NOMO-1 (cell line): Measurements from ENCODE around the gene EPHB1.

ENCODE experiments used
- DNase-seq, 2 experiments: peaks; one replicate each; lab custom pipeline; 2025; ENCODE audit not compliant: unreplicated experiment in 2 of 2; lab: John Stamatoyannopoulos, UW

EPHB1 gene

DNA sequence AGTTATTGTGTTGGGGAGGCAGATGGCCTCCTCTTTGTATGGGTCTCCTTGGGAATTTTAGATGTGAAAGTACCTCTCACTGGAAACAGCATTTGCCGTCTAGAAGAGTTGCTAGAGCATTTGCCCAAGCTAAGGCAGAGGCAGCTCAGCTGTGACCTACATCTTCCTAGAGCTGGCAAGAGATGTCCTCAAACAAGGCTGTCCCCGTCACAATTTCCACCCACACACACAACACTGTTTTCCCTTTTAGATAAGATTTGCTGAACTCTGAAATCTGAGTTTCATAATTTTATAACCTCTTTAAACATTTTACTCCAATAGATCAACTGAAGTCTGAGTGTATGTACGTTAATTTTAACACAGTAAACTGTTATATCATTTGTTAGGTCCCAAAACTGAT is 352.6 kb downstream of the EPHB1 start:
- no peak for DNase-seq

DNA sequence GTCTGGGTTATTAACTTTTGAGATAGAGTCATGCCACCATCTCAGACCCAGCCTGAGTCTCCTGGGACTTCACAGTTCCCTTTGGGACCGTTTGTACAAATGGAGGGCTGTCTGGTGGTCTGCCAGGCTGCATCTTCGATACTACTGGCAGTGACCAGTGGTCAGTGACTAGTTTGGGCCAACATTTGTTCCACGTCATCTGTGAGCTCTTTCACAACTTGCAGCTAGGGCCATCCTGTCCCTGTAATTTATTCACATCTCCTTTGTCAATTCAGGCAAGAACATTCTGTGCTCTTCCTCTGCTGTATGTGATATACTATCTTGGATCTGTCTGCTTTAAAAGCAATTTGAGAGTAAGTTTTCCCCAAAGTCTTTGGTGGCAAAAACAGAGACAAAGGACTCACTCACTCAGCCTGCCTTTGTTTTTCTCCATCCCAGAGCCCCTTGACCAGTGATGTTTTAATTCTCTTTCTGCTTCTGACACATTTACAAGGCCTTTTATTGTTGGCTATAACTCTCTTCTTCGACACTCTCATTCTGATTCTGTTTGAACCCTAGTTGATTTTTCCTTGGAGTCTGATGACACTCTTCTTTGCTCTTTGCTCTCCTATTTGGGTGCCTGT is 353.4 kb downstream of the EPHB1 start:
- DNase-seq, result no peak

DNA sequence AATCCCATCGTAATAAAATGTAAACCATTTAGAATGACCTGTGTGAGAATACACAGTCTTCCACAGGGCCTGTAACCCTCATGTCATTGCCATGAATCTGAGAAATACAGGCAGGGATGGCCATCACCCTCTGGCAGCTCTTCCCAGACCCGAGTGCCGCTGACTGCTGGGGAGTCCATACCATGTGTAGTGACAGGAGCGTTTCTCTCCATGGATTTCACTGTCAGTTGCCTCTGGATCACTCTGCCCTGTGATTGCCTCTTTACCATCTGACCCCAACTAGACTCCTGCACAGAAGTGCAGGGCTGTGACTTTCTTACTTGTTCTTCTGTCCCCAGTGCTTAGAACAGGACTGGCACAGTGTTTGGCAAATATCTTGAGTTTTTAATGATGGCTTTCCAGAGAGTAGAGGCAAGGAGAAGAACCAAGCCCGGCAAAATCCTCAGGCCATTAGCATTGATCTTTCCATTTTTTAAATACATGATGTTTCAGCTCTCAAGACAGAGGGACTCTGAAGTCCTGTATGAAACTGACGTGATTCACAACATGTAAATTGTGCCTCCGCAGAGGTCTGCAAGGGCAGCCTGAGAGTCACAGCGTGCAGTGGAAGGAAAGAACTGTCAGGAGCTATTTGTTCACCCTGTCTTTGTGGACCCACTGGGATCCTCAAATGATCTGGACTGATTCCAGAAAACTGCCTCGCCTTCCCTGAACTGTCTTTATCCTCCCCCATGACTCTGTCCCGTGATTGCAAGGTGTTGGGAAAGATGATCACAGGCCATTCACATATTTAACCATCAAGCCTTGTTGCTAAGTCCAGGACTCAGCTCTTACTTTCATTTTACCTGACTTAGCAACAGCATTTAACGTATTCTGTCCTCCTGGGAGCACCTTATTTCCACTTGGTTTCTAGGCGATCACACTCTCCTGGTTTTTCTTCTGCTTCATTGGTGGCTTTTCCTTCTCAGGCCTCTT is 354.9 kb downstream of the EPHB1 start:
- no peak for DNase-seq

DNA sequence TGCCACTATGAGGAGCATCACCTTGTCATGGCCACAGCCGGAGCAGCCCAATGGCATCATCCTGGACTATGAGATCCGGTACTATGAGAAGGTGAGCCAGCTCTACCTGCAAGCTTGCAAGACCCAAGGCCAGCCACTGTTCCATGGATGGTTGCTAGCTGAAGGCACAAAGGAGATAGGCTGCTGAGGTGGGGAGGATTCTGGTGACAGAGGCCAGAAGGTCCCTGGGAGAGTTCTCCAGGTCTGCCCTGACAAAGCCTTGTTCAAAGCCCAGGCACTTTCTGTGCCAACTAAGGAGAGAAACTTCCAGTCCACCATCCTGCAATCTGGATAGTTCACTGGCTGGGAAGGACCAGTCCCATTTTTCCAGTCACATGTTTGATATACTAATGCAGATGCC is 359.1 kb downstream of the EPHB1 start:
- DNase-seq, result no peak

DNA sequence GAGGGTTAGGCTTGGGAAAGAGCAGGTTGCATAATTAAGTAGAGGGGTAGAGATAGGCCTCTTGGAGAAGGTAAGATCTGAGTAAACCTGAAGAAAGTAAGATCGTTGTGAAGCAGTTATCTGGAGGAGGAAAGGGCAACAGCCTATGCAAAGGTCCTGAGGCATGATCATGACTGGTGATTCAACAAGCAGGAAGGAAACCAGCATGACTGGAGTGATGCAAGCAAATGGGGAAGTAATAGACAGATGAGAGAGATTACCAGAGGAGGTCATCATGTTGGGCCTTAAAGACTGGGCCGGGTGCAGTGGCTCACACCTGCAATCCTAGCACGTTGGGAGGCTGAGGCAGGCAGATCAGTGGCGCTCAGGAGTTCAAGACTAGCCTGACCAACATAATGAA is 360.2 kb downstream of the EPHB1 start:
- DNase-seq, result no peak

DNA sequence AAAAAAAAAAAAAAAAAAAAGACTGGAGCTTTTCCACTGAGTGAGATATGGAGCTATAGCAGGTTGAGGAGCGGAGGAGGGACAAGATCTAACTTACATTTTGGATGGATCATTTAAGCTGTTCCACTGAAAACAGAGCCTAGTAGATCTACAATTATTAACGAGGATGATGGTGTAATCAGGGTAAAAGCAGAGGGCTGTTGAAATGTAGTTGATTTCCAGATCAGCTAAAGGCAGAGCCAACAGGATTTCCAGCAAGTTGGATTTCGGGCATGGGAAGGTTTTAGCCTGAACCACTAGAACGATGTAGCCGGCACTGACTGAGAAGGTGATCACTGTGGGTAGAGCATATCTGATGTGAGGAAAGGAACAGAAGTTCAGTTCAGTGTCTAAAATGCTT is 360.7 kb downstream of the EPHB1 start:
- no peak for DNase-seq

DNA sequence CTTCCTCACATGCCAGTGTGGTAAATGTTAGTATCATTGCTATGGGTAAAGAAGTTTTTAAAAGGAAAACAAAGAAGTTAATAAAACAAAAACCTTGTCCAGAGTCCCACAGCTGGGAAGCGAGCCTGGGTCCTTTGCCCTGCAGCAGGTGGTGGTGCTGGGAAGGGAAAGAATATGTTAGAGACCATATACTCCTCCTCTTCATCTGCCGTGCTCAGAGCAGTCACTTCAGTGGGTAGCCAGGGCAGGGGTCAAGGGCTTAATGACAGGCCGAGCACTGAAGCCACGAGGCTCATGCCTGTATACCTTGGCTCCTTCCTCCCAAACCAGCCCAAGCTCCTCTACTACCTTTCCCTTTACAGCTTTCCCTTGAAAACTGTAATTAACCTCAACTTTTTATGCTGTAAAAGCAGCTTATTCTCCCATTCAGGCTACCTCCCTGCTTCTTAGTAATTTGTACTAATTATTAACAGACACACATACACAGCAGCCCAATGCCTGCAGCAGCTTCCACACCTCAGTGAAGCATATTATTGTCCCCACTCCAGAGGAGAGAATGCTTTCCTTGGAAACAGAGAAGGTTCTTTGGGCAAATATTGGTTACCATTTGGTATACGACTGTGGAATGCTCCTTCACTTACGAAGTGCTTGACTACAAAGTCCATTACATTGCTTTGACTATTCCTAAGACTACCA is 362.1 kb downstream of the EPHB1 start:
- DNase-seq, result no peak

DNA sequence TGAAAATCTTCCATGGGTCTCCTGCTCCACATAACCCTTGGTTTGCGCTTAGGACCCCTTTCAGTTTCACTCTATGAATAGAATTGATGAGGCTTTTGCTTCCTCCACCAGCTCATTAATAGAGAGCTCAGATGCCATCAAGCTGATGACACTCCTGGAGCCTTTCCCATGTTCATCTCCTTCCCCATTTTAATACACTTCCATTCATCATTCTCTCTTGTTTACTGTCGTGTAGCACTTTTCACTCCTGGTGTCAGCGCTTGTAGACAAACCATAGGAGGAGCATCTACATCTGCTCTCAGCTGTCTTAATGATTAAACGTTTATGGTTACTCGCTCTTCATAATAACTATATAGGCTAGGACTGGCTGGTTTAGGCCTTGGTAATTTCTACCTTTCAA is 363.5 kb downstream of the EPHB1 start:
- DNase-seq, result no peak

DNA sequence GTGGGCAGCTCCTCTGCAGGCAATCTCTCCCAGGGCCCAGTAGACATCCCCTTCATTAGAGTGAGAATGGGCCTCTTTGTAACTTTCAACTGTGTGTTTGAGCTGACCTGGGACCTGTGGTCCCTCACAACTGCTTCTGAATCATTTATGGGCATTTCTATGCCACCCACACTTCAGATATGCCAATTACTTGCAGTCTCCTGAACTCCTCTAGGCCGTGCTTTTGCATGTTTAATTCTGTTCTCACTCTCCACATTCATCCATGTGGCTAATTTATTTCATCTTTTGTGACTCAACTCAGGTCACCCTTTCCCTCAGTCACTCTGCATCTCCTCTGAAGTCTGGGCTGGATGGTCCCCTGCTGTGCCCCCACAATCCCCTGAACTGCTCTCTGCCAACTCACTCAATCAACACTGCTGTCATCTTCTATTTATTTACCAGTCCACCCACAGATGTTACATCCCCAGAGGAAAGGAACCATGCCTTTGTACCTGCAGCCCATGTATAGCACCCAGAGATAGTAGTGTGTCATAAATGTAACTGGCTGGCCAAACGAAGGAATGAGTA is 364.7 kb downstream of the EPHB1 start:
- DNase-seq, result no peak

DNA sequence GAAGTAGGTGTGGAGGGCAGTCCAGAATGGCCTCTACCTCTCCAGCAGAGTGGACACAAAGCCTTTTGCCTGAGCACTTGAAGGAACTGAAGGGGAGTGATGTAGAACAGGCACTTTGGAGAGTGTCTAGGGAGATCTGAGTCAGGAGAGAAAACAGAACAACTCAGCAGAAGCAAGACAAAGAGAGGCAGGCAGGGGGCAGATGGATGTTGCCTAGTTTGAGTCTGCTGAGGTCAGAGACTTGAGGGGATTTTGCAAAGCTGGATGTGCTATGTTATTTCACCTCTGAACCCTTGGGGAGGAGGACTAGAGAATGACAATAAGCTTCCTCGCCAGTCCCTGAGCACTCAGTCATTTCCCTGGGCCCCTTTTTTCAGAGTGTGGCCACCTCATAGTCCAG is 366.4 kb downstream of the EPHB1 start:
- DNase-seq, result no peak

DNA sequence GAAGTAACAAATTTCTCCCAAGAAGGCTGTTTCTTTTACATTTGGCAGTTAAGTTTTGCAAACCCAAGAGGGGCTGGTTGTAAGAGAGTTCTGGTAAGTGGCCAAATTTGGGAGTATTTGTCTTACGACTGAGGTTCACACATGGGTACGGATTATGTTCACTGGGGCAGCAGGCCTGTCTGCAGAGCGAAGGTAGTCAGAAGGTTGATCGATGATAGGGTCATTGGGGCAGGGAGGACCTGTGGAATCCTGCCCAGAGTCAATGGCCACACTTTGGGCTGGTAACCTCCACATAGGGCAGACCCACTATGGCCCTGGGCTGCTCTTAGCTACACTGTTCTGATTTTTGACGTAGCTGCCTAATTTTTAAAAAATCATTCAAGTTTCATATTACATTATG is 368.6 kb downstream of the EPHB1 start:
- DNase-seq, result no peak

DNA sequence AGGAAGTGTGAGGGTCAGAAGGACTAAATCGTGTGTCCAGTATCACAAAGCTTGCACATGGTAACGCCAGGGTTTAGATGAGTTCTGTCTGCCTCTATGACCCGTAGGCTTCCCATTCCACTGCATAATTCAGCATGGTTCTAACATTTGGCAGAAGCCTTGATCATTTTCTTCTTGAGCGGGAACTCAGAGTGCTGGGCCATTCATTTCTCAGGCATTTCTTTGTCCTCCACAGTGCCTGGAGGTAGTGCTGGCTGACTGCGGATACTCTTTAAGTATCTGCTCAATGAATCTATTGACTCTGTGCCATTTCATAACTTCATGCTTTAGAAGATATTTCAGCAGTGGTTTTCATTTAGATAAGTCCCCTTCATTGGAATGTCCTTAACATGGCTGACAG is 370.2 kb downstream of the EPHB1 start:
- no peak for DNase-seq

DNA sequence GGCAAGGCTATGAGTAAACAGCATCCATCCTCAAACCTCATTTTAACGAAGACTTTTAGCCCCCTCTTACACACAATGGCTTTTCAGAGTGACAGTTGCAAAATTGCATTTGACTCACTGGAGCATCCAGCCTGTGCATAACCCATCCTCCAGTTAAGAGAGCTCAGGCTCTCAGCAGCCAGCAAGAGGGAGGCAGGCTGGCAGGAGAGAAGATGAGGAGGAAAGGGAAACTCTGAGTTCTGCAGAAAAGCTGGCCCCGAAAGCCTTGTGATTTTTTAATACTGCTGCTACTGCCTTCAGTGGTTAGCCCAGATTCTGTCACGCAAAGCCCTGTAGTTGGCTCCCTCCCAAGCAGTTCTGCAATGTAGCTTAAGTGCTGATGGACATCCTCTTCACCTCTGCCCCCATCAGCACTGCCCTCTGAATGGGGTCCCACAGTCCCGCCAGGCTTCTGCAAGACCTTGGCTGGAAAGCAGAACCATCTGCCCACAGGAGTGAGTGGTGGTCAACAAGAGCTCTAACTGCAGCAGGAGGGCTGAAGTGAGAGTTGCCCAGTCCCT is 371.3 kb downstream of the EPHB1 start:
- no peak for DNase-seq

DNA sequence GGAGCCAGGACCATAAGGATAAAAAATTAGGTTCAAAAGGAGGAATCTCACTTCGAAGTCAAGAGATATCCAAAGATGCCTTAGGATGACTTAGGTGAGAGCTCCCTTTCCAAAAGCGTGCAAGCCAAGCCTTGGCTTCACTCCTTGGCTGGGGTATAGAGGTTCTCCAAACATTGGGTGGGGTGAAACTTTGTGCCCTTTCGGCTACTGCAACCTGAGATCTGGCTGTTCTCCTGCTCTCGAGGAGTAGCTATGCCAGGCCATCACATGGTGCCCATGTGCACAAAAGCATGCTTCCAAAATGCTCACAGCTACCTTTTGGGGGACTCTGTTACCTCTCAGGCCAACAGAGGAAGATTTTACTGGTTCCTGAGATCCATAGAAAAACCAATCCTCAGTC is 373.8 kb downstream of the EPHB1 start:
- no peak for DNase-seq

DNA sequence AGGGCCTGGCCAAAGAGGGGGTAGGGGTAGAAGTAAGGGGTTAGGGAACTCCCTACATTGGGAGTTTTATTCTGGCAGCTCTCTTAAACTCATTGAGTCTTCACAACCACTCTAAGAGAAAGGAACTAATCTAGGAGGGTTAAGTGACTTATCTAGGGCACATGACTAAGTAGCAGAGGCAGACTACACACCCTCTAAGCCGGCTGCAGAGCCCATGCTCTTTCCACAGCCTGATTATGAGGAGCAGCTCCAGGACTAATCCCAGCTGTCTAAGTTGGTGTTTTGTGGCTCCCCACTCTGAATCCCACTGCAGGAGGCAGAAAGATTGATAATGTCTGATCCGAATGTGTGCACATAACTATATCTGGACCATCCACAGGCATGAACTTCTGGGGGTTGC is 374.6 kb downstream of the EPHB1 start:
- DNase-seq, result no peak

DNA sequence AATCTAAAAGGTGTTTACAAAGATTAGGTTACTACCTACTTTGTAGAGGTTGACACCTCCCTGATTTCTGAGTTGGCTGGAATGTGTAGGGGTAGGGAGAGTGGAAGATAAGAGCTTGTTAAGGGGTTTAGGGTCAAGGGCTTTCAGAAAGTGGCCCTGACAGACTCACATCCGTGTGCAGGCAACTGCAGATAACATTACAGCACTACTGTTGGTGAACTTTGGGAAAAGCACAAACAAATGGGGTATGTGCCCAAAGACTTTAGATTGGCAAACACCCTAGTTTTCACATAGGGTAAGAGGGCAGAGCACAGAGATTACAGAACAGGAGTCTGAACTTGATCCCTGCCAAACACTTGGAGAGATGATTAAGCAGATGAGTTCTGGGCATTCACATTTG is 375.7 kb downstream of the EPHB1 start:
- DNase-seq, result no peak

DNA sequence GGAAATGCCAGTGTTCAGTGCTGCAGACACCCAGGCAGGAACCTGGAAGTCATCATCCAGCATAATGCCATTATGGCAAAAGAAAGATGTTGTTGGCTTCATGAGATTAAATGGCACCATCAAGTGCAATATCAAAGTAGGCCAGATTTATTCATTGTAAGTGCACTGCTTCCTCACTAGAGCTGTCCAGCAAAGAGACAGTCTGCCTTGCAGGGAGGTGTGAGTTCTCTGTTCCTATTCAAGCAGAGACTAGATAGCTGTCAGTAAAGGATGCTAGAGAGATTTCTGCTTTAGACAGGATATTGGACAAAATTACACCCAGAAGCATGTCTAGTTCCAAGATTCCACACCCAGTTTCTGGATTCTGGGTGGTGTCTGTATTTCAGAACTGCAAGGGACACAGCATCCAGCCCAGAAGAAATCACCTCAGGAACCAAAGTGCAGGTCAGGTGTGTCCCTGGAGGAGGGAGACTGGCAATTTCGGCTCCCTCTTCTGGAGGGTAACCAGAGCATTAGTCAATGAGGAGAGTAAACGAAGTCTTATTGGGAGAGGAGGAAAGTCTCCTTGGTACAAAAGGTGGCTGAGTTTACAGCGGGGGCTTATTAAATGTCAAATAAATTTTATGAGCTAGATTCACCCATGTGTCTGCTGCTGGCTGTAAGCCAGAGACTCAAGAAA is 377.3 kb downstream of the EPHB1 start:
- no peak for DNase-seq

DNA sequence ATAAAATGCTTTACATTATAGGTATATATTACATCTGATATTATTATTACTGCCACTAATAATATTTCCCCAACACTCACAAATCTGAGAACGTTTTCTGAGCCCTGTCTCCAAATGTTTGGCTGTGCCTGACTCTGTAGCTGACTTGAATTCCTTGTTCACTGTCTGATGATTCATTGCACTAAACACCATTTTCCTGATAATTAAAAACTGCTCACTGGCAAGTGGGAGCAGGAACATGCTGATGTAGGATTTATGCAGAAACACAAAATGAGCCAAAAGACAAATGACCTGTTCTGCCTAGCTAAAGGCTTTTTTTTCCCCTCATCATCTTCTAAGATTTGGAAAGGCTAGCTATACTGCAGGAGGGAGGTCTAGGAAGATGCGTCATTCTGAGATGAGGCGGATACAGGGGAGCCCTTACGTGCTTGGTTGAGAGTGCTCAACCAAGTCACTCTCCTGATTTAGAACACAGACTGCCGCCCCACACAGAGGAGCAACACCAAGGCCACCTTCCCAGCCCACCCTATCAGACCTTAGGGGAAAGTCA is 380.7 kb downstream of the EPHB1 start:
- DNase-seq, result no peak

DNA sequence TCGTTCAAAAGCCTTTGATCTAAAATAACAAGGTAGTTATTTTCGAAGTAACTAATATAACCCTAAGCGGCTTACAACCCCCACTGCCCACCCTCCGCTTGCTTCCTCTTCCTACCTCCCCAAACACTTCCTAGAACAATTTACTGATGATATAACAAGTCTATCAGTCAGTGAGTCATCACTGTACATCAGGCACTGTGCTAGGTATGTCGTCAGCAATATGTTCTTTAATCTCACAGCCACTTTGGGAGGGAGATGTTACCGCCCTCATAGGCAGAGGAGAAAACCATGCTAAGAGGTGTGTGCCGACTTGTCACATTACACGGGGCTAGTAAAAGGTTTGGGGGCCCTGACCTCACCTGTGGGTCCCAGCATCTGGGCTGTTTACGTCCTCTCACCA is 381.8 kb downstream of the EPHB1 start:
- DNase-seq, result no peak

DNA sequence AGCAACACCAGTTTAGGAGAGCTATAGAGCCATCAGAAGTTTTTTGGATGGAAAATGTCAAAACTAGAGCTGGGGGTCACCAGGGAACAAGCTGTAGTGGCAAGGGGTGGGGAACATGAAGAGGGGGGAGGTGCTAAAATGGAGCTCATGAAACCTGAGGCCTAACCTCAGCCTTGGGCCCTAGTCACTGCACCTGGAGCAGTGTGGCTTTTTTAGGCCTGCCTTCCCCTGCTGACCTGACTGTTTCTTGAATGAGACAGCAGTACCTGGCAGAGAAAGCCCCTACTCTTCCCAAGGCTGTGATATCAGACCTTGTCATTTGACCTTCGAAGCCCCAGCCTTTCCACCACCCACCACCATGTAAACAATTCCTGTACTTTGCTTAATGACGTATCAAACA is 383.5 kb downstream of the EPHB1 start:
- DNase-seq, result no peak
